ENCODE measurements around the gene HMCN1.

Gene HMCN1

DNA sequence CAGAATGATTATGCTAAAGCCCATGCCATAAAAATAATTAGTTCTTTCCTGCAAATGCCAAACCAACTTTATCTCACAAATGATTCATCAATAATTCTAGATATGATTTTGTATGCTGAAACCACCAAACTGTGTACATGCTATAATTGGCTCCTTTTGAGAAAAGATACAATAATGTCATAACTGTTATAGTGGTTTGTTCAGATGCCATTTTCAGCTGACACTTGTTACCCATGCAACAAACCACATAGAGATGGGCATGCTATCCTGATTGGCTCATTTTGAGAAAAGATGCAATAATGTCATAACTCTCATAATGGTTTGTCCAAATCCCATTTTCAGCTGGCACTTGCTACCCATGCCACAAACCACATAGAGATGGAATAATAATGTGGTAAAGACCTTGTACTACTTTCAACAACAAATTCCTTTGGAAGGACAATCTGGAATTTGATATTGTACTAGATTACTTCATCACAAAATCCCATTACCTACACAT lies 357.1 kb downstream of the HMCN1 start:
- no peak for DNase-seq (ENCODE audit: low spot score)

- no peak for DNase-seq (ENCODE audit: low spot score)
Observed at GRCh38 chr1:186093437-186093836, 359.2 kb downstream of the HMCN1 start.

GRCh38 chr1:186094172-186094571 lies 360.0 kb downstream of the HMCN1 start:
- DNase-seq (ENCODE audit: low spot score), result no peak

DNA sequence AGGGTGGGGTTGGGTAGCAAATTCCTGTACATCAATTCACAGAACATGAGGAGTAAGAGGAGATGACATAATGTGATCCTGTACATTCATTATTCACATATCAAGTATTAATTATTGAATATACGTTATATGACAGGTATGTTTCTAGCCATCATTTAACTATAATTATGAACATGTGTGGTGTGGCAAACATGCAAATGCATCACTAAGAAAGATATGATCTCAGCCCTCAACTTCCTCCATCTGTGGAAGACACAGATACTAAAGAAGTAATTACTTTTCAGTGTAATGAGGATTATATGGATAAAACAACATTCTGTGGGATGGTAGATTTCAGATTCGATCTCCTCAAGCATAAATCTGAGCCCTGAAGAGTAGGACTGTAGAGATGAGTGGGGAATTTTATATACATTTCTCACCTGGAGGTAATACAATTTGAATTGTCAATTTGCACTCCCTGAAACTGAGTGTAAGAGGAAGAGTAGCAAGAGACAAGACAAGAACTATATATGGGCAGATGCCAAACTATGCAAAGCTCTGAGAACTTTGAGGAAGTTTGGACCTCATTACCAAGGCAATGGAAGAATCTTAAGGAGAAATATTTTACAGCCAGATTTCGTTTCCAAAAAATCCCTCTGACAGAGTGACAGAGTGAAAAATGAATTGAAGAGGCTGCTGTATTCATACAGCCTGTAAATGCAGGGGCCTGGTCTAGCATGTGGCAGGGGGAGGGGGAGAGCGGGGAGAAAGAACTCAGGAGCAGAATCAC lies 365.3 kb downstream of the HMCN1 start:
- no peak for DNase-seq (ENCODE audit: low spot score)

GRCh38 chr1:186102107-186102506 lies 367.9 kb downstream of the HMCN1 start:
- DNase-seq (ENCODE audit: low spot score), result no peak

GRCh38 chr1:186102547-186103148 lies 368.5 kb downstream of the HMCN1 start:
- no peak for DNase-seq (ENCODE audit: low spot score)

DNA sequence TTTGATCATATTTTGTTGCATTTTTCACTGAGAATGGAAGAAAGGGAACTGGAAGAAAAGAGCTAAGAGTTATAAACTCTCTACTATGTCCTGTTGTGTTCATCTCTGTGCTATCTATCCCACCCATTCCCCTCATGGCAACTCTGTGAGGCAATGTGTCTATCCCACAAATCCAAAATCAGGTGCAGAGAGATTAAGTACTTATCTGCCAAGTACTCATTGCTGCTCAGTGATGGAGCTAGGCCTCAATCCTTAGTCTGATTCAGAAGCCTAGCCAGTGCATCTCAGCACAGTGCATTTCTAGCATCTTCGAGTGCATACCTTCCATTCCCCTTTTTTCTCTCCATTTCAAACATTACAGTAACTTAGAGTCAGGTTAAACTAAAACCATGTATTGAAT lies 370.3 kb downstream of the HMCN1 start:
- no peak for DNase-seq (ENCODE audit: low spot score)

DNA sequence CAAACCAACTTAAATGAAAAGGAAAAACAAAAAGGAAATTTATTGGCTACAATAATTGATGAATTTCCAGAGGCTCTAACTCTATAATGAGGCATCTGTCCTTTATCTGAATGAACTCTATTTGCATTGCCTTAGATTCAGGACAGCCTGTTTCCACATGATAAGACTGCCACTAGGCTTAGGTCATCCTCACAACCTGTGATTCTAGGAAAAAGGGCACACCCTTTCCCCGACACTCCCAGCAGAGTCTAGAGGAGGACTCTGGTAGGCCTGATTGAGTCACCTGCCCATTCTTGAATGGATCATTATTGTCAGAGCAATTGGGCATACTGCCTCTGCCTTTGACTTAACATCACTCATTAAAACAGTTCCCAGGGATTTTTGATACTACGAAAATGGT lies 378.1 kb downstream of the HMCN1 start:
- no peak for DNase-seq (ENCODE audit: low spot score)

DNA sequence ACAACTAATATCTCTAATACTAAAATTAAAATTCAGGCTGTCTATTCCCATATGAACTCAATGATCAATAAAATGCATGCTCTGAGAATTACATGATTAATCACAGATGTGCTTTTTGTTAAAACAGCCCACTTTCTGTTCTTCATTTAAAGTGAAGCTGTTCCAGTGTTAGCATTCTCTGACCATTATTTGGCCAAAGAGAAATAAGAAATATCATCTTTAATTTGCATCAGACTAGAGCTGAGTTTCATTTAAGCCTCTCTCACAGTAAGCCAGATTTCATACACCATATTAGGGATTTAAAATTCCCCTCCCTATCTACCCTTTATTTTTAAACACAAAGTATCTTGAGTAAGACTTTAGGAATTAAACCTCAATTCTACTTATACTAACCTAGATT lies 379.3 kb downstream of the HMCN1 start:
- no peak for DNase-seq (ENCODE audit: low spot score)

GRCh38 chr1:186118724-186119123 lies 384.5 kb downstream of the HMCN1 start:
- no peak for DNase-seq (ENCODE audit: low spot score)

- no peak for DNase-seq (ENCODE audit: low spot score)
Observed at GRCh38 chr1:186122837-186123236, 388.6 kb downstream of the HMCN1 start.

DNA sequence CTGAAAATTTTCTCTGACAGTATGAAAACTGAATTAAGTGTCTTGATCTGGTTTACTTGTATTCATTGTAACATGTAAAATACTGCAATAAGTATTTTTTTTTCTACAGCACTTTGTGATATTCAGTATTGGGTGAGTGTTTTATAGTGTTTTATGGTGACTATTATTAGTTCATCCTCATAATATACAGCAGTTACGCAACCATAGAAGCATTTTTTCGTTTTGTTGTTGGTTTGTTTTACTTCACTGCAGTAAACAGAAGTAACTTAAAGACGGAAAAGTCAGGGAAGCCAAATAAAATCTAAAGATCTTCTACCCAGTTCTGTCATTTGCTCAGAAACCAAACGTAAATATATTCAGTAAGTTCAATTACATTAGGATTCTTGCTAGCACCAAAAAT lies 390.8 kb downstream of the HMCN1 start:
- no peak for DNase-seq (ENCODE audit: low spot score)

GRCh38 chr1:186125511-186125910 lies 391.3 kb downstream of the HMCN1 start:
- DNase-seq (ENCODE audit: low spot score), result no peak

- DNase-seq (ENCODE audit: low spot score), result no peak
Observed at GRCh38 chr1:186129758-186130157, 395.6 kb downstream of the HMCN1 start.

DNA sequence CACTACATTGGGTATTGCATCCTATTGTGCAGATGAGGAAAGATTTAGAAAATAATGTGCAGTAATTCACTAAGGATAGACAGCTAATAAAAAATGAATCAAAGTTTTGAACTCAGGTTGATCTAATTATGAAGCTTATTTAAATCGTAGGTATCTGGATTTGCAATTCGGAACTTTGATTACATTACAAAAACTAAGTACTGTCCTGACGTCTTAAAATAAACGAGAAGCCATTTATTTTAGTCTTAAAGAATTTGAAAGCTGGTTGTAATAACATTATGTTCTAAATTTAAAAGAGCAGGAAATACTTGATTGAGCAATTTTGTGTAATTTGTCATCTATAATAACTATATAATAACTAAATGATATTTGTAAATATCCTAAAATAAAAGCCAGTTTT lies 404.9 kb downstream of the HMCN1 start:
- DNase-seq (ENCODE audit: low spot score), result no peak

- DNase-seq (ENCODE audit: low spot score), result no peak
Observed at GRCh38 chr1:186139701-186140100, 405.5 kb downstream of the HMCN1 start.

DNA sequence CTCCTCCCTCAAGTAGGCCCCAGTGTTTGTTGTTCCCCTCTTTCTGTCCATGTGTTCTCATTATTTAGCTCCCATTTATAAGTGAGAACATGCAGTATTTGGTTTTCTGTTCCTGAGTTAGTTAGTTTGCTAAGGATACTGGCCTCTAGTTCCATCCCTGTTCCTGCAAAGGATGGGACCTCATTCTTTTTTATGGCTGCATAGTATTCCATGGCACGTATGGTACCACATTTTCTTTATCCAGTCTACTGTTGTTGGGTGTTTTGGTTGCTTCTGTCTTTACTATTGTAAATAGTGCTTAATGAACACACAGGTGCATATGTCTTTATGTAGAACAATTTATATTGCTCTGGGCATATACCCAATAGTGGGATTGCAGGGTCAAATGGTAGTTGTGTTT lies 408.0 kb downstream of the HMCN1 start:
- no peak for DNase-seq (ENCODE audit: low spot score)

DNA sequence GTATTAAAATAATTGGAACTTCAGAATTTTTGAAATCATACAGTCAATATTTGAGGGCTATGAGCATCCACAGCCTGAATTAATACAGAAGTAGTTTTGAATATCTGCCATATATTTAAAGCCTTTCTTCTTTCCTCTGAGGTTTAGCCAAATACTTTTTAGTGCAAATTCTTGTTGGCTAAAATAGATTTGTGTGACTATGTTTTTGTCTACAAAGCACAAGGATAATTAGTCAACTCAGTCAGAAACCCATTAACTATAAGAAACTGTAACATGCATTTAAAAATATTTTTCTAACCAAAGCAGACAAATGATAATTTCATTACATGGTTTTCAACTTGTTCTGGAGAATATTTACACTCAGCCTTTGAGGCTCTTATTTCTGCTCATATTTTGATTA lies 408.7 kb downstream of the HMCN1 start:
- DNase-seq (ENCODE audit: low spot score), result no peak

- DNase-seq (ENCODE audit: low spot score), result no peak
Observed at GRCh38 chr1:186143481-186143880, 409.3 kb downstream of the HMCN1 start.

DNA sequence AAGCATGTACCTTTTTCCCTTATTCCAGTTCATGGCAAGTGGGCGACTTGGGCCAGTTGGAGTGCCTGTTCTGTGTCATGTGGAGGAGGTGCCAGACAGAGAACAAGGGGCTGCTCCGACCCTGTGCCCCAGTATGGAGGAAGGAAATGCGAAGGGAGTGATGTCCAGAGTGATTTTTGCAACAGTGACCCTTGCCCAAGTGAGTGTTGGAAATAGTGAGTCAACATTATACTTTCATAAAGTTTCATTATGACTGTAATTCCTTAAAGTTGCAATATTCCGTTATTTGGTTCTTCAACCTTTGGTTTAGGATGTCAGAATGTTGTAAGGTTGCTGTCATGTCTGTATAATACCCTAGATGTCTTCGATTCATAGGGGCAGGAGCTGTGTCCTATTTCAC lies 410.3 kb downstream of the HMCN1 start:
- no peak for DNase-seq (ENCODE audit: low spot score)

- no peak for DNase-seq (ENCODE audit: low spot score)
Observed at GRCh38 chr1:186146974-186147373, 412.8 kb downstream of the HMCN1 start.

GRCh38 chr1:186149591-186149990 lies 415.4 kb downstream of the HMCN1 start:
- no peak for DNase-seq (ENCODE audit: low spot score)

DNA sequence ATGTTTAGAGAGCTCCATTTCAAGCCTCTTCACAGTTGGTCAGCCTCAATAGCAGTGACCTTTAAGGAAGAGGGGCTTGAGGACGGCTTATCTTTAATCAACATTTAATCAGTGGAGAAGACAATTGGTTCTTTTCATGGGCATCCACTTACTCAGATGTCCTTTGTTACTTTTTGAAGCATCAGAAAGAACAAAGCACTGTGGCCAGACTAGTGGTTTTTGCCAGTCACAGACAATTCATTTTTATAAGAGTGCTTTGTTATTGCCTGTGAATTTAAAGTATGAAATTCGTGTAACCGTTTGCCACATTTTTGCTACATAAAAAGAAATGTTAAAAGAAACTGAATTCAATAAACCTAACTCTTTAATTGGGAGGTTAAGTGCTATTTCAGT lies 418.0 kb downstream of the HMCN1 start:
- peak; percentile 6 for DNase-seq (ENCODE audit: low spot score)
